HCT116 (cell line): Measurements from ENCODE around the gene IGFLR1.
A peak's percentile ranks its signal among the peaks of the same experiment; 100 is the strongest.

ENCODE experiments used
- CEBPB ChIP-seq: IDR thresholded peaks from 2 replicates; pipeline ENCODE4 v1.6.1; 2012; ENCODE audit warnings: low read depth
- EZH2 ChIP-seq: fragments of 200-600 bp; sonication (generic); IDR thresholded peaks from 2 replicates; pipeline ENCODE4 v1.6.1; 2017; ENCODE audit warnings: antibody characterized with exemption, mixed run types
- EZH2phosphoT487 ChIP-seq: fragments of 200-600 bp; IDR thresholded peaks from 2 replicates; pipeline ENCODE4 v1.6.1; 2018; ENCODE audit warnings: antibody characterized with exemption, borderline replicate concordance
- POLR2A ChIP-seq: IDR thresholded peaks from 2 replicates; pipeline ENCODE4 v1.7.0; 2011; ENCODE audit warnings: borderline replicate concordance; ENCODE audit not compliant: insufficient read depth, insufficient read length; ENCODE audit errors: extremely low read depth
- SP1 ChIP-seq: IDR thresholded peaks from 2 replicates; pipeline ENCODE4 v1.6.1; 2012; ENCODE audit warnings: low read depth
- YY1 ChIP-seq: IDR thresholded peaks from 2 replicates; pipeline ENCODE4 v1.6.1; 2011; ENCODE audit warnings: low read length, low read depth, moderate library complexity, mild to moderate bottlenecking; ENCODE audit not compliant: insufficient replicate concordance; ENCODE audit errors: extremely low read depth
- ZNF274 ChIP-seq: fragments of 200-500 bp; sonication (Bioruptor generic); IDR thresholded peaks from 2 replicates; pipeline ENCODE4 v1.6.1; 2014; ENCODE audit warnings: mild to moderate bottlenecking, low read depth, low read length, inconsistent platforms
- TF ChIP-seq, protein P1 (sequence below): IDR thresholded peaks from 2 replicates; pipeline ENCODE4 v1.6.1; 2012; ENCODE audit warnings: low read depth
- TF ChIP-seq, protein P2 (sequence below), 3 experiments: fragments of 200-600 bp in 1 of 3; sonication (generic) in 1 of 3; IDR thresholded peaks in 2 of 3; conservative IDR thresholded peaks in 1 of 3; 2 replicates each; pipeline ENCODE4 v1.5.1; 2012 to 2017; ENCODE audit warnings: low read depth in 2 of 3, low read length in 2 of 3, antibody characterized with exemption in 1 of 3, borderline replicate concordance in 1 of 3, control low read depth in 1 of 3, mild to moderate bottlenecking in 1 of 3, mixed read lengths in 1 of 3, mixed run types in 1 of 3, moderate library complexity in 1 of 3; ENCODE audit not compliant: insufficient read depth in 1 of 3
- TF ChIP-seq, protein P3 (sequence below): IDR thresholded peaks from 2 replicates; pipeline ENCODE4 v1.6.1; 2012

DNA sequence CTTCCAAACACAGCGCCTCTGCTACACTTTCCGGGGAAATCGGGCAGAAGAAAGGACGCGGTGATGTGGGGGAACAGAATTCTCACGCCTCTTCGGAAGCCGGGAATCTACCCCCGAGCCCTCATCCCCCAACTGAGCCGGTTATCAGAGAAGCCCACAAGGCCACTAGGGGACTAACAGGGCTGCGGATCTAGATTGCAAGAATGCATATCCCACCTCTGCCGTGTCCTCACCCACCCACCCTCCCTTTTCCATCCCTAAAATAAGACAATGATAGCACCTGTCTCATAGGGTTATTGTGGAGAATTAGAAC, 1.1 kb downstream of the IGFLR1 start:
- TF ChIP-seq EZH2 (no peak), EZH2phosphoT487 (no peak), CEBPB (no peak), SP1 (no peak), ZNF274 (no peak), POLR2A (no peak), YY1 (no peak)
- TF ChIP-seq, protein P1, sequence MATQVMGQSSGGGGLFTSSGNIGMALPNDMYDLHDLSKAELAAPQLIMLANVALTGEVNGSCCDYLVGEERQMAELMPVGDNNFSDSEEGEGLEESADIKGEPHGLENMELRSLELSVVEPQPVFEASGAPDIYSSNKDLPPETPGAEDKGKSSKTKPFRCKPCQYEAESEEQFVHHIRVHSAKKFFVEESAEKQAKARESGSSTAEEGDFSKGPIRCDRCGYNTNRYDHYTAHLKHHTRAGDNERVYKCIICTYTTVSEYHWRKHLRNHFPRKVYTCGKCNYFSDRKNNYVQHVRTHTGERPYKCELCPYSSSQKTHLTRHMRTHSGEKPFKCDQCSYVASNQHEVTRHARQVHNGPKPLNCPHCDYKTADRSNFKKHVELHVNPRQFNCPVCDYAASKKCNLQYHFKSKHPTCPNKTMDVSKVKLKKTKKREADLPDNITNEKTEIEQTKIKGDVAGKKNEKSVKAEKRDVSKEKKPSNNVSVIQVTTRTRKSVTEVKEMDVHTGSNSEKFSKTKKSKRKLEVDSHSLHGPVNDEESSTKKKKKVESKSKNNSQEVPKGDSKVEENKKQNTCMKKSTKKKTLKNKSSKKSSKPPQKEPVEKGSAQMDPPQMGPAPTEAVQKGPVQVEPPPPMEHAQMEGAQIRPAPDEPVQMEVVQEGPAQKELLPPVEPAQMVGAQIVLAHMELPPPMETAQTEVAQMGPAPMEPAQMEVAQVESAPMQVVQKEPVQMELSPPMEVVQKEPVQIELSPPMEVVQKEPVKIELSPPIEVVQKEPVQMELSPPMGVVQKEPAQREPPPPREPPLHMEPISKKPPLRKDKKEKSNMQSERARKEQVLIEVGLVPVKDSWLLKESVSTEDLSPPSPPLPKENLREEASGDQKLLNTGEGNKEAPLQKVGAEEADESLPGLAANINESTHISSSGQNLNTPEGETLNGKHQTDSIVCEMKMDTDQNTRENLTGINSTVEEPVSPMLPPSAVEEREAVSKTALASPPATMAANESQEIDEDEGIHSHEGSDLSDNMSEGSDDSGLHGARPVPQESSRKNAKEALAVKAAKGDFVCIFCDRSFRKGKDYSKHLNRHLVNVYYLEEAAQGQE, result no peak
- TF ChIP-seq, protein P2, sequence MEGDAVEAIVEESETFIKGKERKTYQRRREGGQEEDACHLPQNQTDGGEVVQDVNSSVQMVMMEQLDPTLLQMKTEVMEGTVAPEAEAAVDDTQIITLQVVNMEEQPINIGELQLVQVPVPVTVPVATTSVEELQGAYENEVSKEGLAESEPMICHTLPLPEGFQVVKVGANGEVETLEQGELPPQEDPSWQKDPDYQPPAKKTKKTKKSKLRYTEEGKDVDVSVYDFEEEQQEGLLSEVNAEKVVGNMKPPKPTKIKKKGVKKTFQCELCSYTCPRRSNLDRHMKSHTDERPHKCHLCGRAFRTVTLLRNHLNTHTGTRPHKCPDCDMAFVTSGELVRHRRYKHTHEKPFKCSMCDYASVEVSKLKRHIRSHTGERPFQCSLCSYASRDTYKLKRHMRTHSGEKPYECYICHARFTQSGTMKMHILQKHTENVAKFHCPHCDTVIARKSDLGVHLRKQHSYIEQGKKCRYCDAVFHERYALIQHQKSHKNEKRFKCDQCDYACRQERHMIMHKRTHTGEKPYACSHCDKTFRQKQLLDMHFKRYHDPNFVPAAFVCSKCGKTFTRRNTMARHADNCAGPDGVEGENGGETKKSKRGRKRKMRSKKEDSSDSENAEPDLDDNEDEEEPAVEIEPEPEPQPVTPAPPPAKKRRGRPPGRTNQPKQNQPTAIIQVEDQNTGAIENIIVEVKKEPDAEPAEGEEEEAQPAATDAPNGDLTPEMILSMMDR (IDR thresholded peaks at IDR 0.05 in 2 of 3, conservative IDR thresholded peaks at IDR 0.05 in 1 of 3; ENCODE audit: borderline replicate concordance in 1 of 3, insufficient read depth in 1 of 3, low read depth in 2 of 3, low read length in 2 of 3), result 0 out of 6 replicates have a peak, but pooled peaks of 1 of the 3 experiments have one; percentile 4
- TF ChIP-seq, protein P3, sequence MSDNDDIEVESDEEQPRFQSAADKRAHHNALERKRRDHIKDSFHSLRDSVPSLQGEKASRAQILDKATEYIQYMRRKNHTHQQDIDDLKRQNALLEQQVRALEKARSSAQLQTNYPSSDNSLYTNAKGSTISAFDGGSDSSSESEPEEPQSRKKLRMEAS, result no peak
